CD4-positive, CD25-positive, alpha-beta regulatory T cell (primary cell): ENCODE data around the gene DNAJB14. TPM values are rescaled to one million over a fixed set of nuclear protein-coding genes. Genes with fewer than 3 reads are reported as not detected.

ENCODE experiments used
- ATAC-seq, 2 donors: fragments of 150-1000 bp; cut with Tn5 transposase; one replicate each; pipeline ENCODE4 v1.10.0; 2021; ENCODE audit warnings: low read depth in 2 of 2, moderate number of reproducible peaks in 2 of 2, moderate library complexity in 1 of 2
- DNase-seq, 3 donors: peaks; one replicate each; pipeline versions ENCODE4 v3.0.0 to v3.0.0-alpha.2; 2012 to 2022; ENCODE audit warnings: mixed read lengths in 1 of 3
- H3K27ac ChIP-seq: one replicate; pipeline ENCODE4 v1.7.0; 2013; ENCODE audit warnings: mild to moderate bottlenecking, low read length; ENCODE audit not compliant: insufficient read depth, poor library complexity, severe bottlenecking
- H3K27me3 ChIP-seq: one replicate; pipeline ENCODE4 v1.7.0; 2013; ENCODE audit warnings: low read length; ENCODE audit not compliant: control insufficient read depth, insufficient read depth
- H3K36me3 ChIP-seq: one replicate; pipeline ENCODE4 v1.7.0; 2013; ENCODE audit warnings: mild to moderate bottlenecking, low read length, moderate library complexity; ENCODE audit not compliant: control insufficient read depth, insufficient read depth
- H3K4me1 ChIP-seq: 2 replicates; pipeline ENCODE4 v1.7.0; 2013; ENCODE audit warnings: mild to moderate bottlenecking, low read length; ENCODE audit not compliant: insufficient read depth, control insufficient read depth, poor library complexity, severe bottlenecking
- H3K4me3 ChIP-seq: one replicate; pipeline ENCODE4 v1.7.0; 2013; ENCODE audit warnings: low read depth, mild to moderate bottlenecking, low read length, moderate library complexity
- H3K9me3 ChIP-seq, 2 experiments: 1 replicate in 1 of 2; 2 replicates in 1 of 2; pipeline ENCODE4 v1.7.0; 2013; ENCODE audit warnings: low read length in 2 of 2, mild to moderate bottlenecking in 1 of 2, moderate library complexity in 1 of 2; ENCODE audit not compliant: control insufficient read depth in 2 of 2
- H3K27ac Mint-ChIP-seq, 3 donors: one replicate each; pipeline ENCODE4 v1.8.0; 2020 to 2022; ENCODE audit warnings: mild to moderate bottlenecking in 3 of 3, mixed read lengths in 3 of 3, moderate library complexity in 2 of 3
- H3K27me3 Mint-ChIP-seq: one replicate; pipeline ENCODE4 v1.8.0; 2022; ENCODE audit warnings: mild to moderate bottlenecking, mixed read lengths
- H3K36me3 Mint-ChIP-seq: one replicate; pipeline ENCODE4 v1.8.0; 2020; ENCODE audit warnings: mixed read lengths
- H3K4me1 Mint-ChIP-seq, 4 donors: one replicate each; pipeline ENCODE4 v1.8.0; 2020 to 2022; ENCODE audit warnings: mixed read lengths in 4 of 4, mild to moderate bottlenecking in 1 of 4
- H3K4me3 Mint-ChIP-seq, 4 donors: one replicate each; pipeline ENCODE4 v1.8.0; 2020 to 2022; ENCODE audit warnings: mild to moderate bottlenecking in 4 of 4, mixed read lengths in 4 of 4, moderate library complexity in 3 of 4
- H3K9me3 Mint-ChIP-seq, 7 donors: one replicate each; pipeline ENCODE4 v1.8.0; 2020 to 2022; ENCODE audit warnings: mixed read lengths in 7 of 7, mild to moderate bottlenecking in 3 of 7, moderate library complexity in 2 of 7
- polyA plus RNA-seq, 4 donors: library from polyadenylated mRNA; unstranded; fragments of 300-500 nt; fragmentation: Illumina TruSeq; gene quantifications; one replicate each; pipeline ENCODE4 v1.2.3, GENCODE V29; 2021
- total RNA-seq: library from RNA; stranded (reverse); gene quantifications from one replicate; pipeline ENCODE4 v1.2.3, GENCODE V29; 2022

The DNAJB14 gene
- total and polyA plus RNA-seq, 5 donors from 2014 or later: 50.3 to 66.1 (median 54.3) TPM

GRCh38 chr4:99894161-99894997 is 52.0 kb downstream of the DNAJB14 start, which contains the start of gene LAMTOR3:
Gene LAMTOR3 (minus strand): TSS chr4:99894427. CDS start chr4:99893963, 464 bp downstream.
- DNase-seq: peak; percentile 88 to 97 (median 91)
- Histone ChIP-seq H3K9me3 (no peaks in the 10 kb centered on the region), H3K4me3 (peak within 1 kb of the TSS; percentile 85), H3K4me1 (peaks cover 25% of the 10 kb centered on the region), H3K27ac (peak within 1 kb of the TSS; percentile 82), H3K27me3 (no peaks in the 10 kb centered on the region), H3K36me3 (peaks cover 7% of the 10 kb centered on the region)
- Mint-ChIP-seq H3K27me3 (no peaks in the 10 kb centered on the region), H3K9me3 (no peaks in the 10 kb centered on the region), H3K4me1 (peaks cover 23 to 51% (median 32%) of the 10 kb centered on the region in 4 donors), H3K27ac (peak within 1 kb of the TSS; percentile 89 to 99 (median 96)), H3K36me3 (peaks cover 10% of the 10 kb centered on the region), H3K4me3 (peak within 1 kb of the TSS; percentile 98 to 99 (median 98))
- peak; percentile 99 to 100 for ATAC-seq

GRCh38 chr4:99893839-99894160 is 52.6 kb downstream of the DNAJB14 start:
- Mint-ChIP-seq H3K4me3 (peak overlapping the region; percentile 98 to 99 (median 98)), H3K27me3 (no peaks in the 10 kb centered on the region), H3K9me3 (no peaks in the 10 kb centered on the region), H3K4me1 (peaks cover 28 to 53% (median 33%) of the 10 kb centered on the region in 4 donors), H3K27ac (peak overlapping the region; percentile 89 to 99 (median 96)), H3K36me3 (peaks cover 9% of the 10 kb centered on the region)
- Histone ChIP-seq H3K9me3 (no peaks in the 10 kb centered on the region), H3K36me3 (peaks cover 8% of the 10 kb centered on the region), H3K4me3 (peak overlapping the region; percentile 85), H3K4me1 (peaks cover 28% of the 10 kb centered on the region), H3K27ac (peak overlapping the region; percentile 82), H3K27me3 (no peaks in the 10 kb centered on the region)
- DNase-seq: no peak
- no peak for ATAC-seq

DNA sequence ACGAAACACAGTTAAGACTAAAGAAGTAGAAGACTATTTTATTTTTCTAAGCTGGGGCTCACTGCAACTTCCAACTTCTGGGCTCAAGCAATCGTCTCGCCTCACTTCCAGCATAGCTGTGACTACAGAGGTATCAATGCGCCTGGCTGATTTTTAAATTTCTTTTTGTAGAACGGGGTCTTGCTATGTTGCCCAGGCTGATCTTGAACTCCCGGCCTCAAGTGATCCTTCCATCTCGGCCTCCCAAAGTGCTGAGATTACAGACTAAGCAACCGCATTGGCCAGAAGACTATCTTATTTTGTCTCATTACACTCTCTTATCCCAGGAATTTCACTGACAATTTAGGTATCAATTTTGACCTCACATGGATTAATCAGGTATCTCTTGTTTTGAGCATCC is 53.4 kb downstream of the DNAJB14 start:
- H3K4me3 ChIP-seq: peak overlapping the region; percentile 85
- H3K36me3 ChIP-seq: peaks cover 5% of the 10 kb centered on the region
- Mint-ChIP-seq H3K4me3 (peak overlapping the region; percentile 98 to 99 (median 98)), H3K36me3 (peaks cover 12% of the 10 kb centered on the region), H3K4me1 (peaks cover 28 to 56% (median 35%) of the 10 kb centered on the region in 4 donors), H3K9me3 (no peaks in the 10 kb centered on the region), H3K27ac (peak overlapping the region; percentile 80 to 99 (median 89)), H3K27me3 (no peaks in the 10 kb centered on the region)
- peaks cover 28% of the 10 kb centered on the region for H3K4me1 ChIP-seq
- DNase-seq: no peak
- H3K27ac ChIP-seq: no peak overlapping the region
- no peaks in the 10 kb centered on the region for H3K9me3 ChIP-seq
- ATAC-seq: no peak
- H3K27me3 ChIP-seq: no peaks in the 10 kb centered on the region

DNA sequence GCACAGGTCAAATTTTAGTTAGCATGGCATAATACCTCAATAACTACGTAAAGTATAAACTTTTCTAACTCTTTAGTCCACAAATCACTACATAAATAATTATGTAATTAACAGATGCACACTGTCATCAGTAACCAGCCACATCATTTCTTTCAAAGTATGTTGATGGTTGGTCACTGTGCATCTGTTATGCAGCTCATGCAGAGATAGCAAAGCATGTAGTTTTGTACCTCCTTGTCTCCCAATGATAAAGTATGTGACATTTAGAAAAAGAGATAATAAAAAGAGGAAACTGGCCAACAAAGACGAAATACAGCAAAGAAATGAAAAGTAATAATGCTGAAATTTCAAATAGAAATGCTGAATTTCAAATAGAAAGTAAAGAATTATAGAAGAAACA is 55.1 kb downstream of the DNAJB14 start:
- DNase-seq (no peak), ATAC-seq (no peak)
- Histone ChIP-seq H3K27ac (no peak overlapping the region), H3K4me1 (peaks cover 28% of the 10 kb centered on the region), H3K36me3 (peaks cover 11% of the 10 kb centered on the region), H3K27me3 (no peaks in the 10 kb centered on the region), H3K9me3 (no peaks in the 10 kb centered on the region), H3K4me3 (no peak overlapping the region)
- H3K9me3 Mint-ChIP-seq: no peaks in the 10 kb centered on the region
- peak overlapping the region in 3 of 4 donors; percentile 23 to 52 (median 23) for H3K4me3 Mint-ChIP-seq
- peaks cover 28 to 60% (median 41%) of the 10 kb centered on the region in 4 donors for H3K4me1 Mint-ChIP-seq
- peaks cover 15% of the 10 kb centered on the region for H3K36me3 Mint-ChIP-seq
- H3K27me3 Mint-ChIP-seq: no peaks in the 10 kb centered on the region
- peak overlapping the region in 1 of 3 donors; percentile 15 for H3K27ac Mint-ChIP-seq

DNA sequence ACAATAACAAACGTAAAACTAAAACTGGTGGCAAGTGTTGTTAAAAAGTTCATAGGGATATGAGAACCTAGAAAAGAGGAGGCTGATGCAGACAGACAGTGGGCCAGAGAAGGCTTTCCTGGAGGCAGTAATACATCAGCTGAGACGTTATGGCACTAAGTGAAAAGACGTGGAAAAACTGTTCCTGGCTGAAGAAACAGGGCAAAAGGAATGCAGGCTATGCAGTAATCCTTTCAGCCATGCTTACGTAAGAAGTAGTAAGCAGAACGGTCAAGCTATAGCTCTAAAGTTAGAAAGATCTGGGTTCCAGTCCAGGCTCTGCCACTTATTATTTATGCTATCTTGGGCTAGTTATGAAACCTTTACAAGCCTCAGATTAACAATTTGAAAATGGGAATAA is 58.6 kb downstream of the DNAJB14 start:
- no peak overlapping the region for H3K4me3 ChIP-seq
- Mint-ChIP-seq H3K9me3 (no peaks in the 10 kb centered on the region), H3K27me3 (no peaks in the 10 kb centered on the region), H3K27ac (no peak overlapping the region), H3K4me1 (peaks cover 22 to 36% (median 23%) of the 10 kb centered on the region in 4 donors), H3K36me3 (peaks cover 16% of the 10 kb centered on the region), H3K4me3 (peak overlapping the region in 1 of 4 donors; percentile 27)
- peaks cover 23% of the 10 kb centered on the region for H3K36me3 ChIP-seq
- ATAC-seq (no peak), DNase-seq (no peak)
- H3K27ac ChIP-seq: no peak overlapping the region
- peaks cover 10% of the 10 kb centered on the region for H3K4me1 ChIP-seq
- no peaks in the 10 kb centered on the region for H3K9me3 ChIP-seq
- no peaks in the 10 kb centered on the region for H3K27me3 ChIP-seq

DNA sequence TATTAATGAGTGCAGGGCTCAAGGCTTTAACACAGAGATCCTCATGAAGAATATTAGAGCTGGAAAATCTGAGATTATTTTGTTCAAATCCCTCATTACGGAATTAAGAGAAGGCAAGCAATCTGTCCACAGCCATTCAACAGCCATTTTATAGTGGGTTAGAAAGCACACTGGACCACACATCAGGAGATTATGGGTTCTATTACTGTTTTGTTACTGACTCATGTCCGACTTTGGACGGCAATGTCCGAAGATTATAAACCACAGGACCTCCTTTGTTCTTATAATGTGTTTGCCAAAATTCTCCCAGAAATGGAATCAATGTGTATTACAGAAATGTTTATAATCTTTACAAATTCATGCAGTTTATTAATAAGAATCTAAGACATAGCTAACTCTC is 60.3 kb downstream of the DNAJB14 start:
- DNase-seq (no peak), ATAC-seq (no peak)
- Mint-ChIP-seq H3K9me3 (no peaks in the 10 kb centered on the region), H3K4me1 (peaks cover 14 to 22% (median 18%) of the 10 kb centered on the region in 4 donors), H3K27me3 (no peaks in the 10 kb centered on the region), H3K27ac (no peak overlapping the region), H3K36me3 (peaks cover 14% of the 10 kb centered on the region), H3K4me3 (no peak overlapping the region)
- no peak overlapping the region for H3K4me3 ChIP-seq
- peaks cover 6% of the 10 kb centered on the region for H3K4me1 ChIP-seq
- H3K36me3 ChIP-seq: peaks cover 38% of the 10 kb centered on the region
- no peaks in the 10 kb centered on the region for H3K27me3 ChIP-seq
- no peak overlapping the region for H3K27ac ChIP-seq
- no peaks in the 10 kb centered on the region for H3K9me3 ChIP-seq

- H3K4me1 ChIP-seq: peaks cover 6% of the 10 kb centered on the region
- Mint-ChIP-seq H3K27ac (no peak overlapping the region), H3K36me3 (peaks cover 14% of the 10 kb centered on the region), H3K9me3 (no peaks in the 10 kb centered on the region), H3K4me1 (peaks cover 9 to 18% (median 13%) of the 10 kb centered on the region in 4 donors), H3K4me3 (no peak overlapping the region), H3K27me3 (no peaks in the 10 kb centered on the region)
- DNase-seq (no peak), ATAC-seq (no peak)
- no peak overlapping the region for H3K27ac ChIP-seq
- no peaks in the 10 kb centered on the region for H3K9me3 ChIP-seq
- no peak overlapping the region for H3K4me3 ChIP-seq
- H3K36me3 ChIP-seq: peaks cover 40% of the 10 kb centered on the region
- H3K27me3 ChIP-seq: no peaks in the 10 kb centered on the region
Measured at GRCh38 chr4:99885687-99886086, 60.7 kb downstream of the DNAJB14 start.
